Measurements from ENCODE around the gene PDIA5.

- TF ChIP-seq, protein P1, sequence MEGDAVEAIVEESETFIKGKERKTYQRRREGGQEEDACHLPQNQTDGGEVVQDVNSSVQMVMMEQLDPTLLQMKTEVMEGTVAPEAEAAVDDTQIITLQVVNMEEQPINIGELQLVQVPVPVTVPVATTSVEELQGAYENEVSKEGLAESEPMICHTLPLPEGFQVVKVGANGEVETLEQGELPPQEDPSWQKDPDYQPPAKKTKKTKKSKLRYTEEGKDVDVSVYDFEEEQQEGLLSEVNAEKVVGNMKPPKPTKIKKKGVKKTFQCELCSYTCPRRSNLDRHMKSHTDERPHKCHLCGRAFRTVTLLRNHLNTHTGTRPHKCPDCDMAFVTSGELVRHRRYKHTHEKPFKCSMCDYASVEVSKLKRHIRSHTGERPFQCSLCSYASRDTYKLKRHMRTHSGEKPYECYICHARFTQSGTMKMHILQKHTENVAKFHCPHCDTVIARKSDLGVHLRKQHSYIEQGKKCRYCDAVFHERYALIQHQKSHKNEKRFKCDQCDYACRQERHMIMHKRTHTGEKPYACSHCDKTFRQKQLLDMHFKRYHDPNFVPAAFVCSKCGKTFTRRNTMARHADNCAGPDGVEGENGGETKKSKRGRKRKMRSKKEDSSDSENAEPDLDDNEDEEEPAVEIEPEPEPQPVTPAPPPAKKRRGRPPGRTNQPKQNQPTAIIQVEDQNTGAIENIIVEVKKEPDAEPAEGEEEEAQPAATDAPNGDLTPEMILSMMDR (IDR thresholded peaks at IDR 0.05; ENCODE audit: low read depth, low read length, poor library complexity, severe bottlenecking): no peak
- no peak for TF ChIP-seq EZH2phosphoT487 (IDR thresholded peaks at IDR 0.05; ENCODE audit: borderline replicate concordance, low read length)
Observed at GRCh38 chr3:123071146-123071545, 4.3 kb downstream of the PDIA5 start.
